Loucy (cell line): ENCODE results near the gene ELN.

Experiments
- EZH2phosphoT487 ChIP-seq: fragments of 200-600 bp; IDR thresholded peaks from 2 replicates; pipeline ENCODE4 v1.6.1; 2018; ENCODE audit warnings: antibody characterized with exemption, mild to moderate bottlenecking, moderate library complexity, borderline replicate concordance
- TF ChIP-seq, protein P1 (sequence below): fragments of 200-600 bp; sonication (generic); conservative IDR thresholded peaks from 2 replicates; pipeline ENCODE4 v1.5.1; 2014; ENCODE audit warnings: mild to moderate bottlenecking, antibody characterized with exemption, low read length

DNA sequence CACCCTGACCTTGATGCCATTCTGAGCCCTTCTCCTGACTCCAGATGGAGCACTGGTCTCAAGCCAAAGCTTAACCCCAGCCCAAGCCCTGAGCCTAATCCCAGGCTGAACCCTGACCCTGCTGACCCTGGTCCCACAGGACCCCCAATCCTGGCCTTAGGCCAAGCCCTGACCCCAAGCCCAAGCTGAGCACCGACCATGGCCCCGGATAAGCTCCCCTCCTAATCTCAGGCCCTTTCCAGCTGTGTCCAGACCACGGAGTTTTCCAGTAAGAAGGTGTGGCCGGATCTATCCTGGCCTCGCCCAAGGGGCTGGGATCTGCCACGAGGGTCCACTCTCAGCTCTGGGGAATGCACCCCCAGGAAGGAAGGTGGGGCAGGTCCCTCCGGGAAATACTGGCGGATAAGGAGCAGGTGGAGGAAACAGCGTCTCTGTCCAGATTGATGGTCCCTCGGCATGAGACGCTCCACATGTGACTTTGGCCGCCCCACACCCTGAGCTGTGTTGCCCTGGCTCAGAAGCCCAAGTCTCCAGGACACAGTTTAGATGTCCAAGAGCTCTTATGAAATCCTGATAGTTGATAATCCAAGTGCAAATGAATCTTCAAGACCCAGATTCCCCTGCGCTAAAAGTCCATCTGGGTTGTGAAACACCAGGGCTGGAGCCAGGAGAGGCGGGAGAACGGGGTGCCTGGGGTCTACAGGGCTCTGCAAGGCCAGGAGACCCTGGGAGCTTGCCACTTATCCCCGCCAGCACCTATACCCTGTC is 10.4 kb downstream of the ELN start:
- TF ChIP-seq, protein P1, sequence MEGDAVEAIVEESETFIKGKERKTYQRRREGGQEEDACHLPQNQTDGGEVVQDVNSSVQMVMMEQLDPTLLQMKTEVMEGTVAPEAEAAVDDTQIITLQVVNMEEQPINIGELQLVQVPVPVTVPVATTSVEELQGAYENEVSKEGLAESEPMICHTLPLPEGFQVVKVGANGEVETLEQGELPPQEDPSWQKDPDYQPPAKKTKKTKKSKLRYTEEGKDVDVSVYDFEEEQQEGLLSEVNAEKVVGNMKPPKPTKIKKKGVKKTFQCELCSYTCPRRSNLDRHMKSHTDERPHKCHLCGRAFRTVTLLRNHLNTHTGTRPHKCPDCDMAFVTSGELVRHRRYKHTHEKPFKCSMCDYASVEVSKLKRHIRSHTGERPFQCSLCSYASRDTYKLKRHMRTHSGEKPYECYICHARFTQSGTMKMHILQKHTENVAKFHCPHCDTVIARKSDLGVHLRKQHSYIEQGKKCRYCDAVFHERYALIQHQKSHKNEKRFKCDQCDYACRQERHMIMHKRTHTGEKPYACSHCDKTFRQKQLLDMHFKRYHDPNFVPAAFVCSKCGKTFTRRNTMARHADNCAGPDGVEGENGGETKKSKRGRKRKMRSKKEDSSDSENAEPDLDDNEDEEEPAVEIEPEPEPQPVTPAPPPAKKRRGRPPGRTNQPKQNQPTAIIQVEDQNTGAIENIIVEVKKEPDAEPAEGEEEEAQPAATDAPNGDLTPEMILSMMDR: no peak
- TF ChIP-seq EZH2phosphoT487: no peak
